NOMO-1 treated with dmso at 0.1 percent for 144 hours (cell line): ENCODE results near the gene GALNT17.

Experiments used
- DNase-seq: peaks from one replicate; lab custom pipeline; 2025; ENCODE audit not compliant: unreplicated experiment; lab: John Stamatoyannopoulos, UW

GALNT17 gene

GRCh38 chr7:71443191-71443530 lies 311.2 kb downstream of the GALNT17 start:
- no peak for DNase-seq

- DNase-seq, result no peak
Observed at GRCh38 chr7:71444130-71444529, 312.2 kb downstream of the GALNT17 start.

DNA sequence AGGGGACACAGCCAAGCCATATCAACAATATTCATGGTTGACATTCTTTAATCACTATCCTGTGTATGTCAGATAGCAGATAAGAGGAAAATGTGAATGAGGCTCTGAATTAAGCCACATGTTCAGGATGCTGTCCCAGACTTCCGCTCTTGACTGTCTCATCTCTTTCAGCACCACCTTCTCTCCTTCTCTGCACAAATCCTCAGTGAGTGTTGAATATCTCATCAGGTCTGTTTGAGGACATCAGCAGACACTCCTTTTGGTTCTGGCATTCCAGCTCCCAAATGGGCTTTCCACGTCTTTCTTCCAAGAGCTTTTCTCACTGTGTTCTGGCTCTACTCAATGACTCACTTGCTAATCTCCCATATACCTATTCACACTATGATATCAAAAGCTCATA lies 321.7 kb downstream of the GALNT17 start:
- DNase-seq, result no peak

GRCh38 chr7:71454981-71455380 lies 323.0 kb downstream of the GALNT17 start:
- no peak for DNase-seq

DNA sequence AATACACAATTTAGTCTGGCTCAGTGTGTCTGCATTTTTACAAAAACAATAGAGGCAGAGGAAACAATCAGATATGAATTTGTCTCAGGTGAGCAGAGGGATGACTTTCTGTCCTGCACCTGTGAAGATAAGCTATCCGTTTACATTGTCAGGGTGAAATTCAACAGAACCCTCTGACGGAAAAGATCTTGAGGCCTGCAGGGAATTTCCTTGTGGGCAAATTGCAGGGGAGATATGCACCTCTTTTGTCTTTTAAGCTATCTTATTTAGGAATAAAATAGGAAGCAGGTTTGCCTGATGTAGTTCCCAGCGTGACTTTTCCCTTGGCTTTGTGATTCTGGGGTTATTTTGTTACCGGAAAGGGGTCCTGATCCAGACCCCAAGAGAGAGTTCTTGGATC lies 325.1 kb downstream of the GALNT17 start:
- no peak for DNase-seq

- DNase-seq, result no peak
Observed at GRCh38 chr7:71457846-71458590, 326.1 kb downstream of the GALNT17 start.

- DNase-seq, result no peak
Observed at GRCh38 chr7:71459132-71459531, 327.2 kb downstream of the GALNT17 start.

DNA sequence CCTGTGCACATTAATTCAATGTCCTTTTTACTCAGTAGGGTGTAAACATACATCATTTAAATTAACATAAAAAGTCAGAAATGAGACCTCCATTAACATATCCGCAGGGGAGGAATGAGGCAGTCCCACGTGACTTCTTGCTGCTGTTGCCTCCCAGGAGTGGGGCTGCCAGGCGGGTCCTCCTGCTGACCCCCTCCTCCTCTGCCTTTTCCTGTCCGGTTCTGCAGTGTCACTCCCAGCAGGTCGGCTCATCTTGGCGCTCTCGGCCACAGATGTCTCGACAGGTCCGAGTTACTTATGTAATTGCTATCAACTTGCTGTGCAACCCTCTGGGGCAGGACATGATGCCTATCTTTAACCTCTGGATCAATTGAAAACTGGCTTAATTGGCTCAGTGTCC lies 329.6 kb downstream of the GALNT17 start:
- no peak for DNase-seq

DNA sequence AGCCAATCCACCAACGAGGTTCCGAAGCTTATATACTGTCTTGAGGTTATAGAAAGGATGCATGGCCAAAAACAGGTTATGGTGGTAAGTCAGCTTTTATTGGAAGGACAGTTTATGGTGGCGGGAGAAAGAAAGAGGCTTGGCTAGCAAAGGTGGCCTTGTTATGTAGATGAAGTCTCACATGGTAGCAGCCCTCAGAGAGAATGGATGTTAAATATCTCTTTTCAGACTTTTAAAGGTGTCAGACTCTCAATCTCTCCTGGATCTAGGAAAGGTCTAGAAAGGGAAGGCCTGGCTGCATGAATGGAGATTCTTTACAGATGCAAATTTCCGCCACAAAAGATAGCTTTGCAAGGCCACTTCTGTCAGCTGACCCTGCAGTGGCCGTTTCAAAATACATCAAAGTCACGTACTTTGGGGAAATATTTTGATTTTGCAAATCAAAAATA lies 333.8 kb downstream of the GALNT17 start:
- DNase-seq, result no peak

DNA sequence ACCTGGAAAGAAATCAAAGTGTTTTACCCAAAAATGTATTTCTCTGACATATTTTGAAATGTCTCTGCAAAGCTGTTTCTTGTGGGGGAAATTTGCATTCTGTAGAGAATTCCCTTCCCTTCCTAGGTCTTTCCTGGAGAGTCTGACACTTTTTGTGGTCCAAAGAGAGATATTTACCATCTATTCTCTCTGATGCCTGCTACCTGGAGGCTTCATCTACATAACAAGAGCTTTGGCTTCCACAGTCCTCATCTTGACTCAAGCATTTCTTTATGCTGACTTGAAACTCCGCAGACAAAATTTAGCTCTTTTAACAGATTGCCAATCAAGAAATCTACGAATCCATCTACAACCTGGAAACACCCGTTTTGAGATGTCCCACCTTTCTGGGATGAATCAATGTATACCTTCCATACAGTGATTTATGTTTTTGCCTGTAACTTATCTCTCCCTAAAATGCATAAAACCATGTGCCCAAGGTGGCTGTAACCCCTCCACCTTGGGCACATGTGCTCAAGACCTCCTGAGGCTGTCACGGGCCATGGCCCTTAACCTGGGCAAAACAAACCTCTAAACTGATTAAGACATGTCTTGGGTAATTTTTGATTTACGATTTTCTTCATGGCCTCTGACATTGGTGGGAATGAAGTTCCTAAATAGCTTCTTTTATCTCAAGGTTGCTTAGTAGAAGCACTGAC lies 334.7 kb downstream of the GALNT17 start:
- DNase-seq, result no peak

DNA sequence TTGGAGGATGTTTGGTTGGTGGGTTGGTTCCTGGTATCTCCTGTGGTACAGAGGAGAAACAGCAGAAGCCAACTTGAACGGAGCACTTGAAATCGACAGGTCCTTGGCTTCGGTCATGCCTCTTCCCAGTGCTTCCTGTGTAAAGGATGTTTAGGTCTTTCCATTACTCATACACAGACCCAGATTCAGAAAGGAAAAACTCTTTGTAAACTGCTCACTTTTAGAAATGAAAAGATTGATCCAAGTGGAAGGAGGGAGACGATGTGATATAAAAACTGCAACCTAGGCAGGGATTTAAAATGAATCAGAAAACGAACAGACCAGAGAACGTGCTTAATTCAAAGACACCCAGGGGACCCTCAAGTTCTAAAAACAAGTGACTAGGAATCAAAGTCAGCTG lies 338.4 kb downstream of the GALNT17 start:
- DNase-seq, result no peak

GRCh38 chr7:71470830-71471229 lies 338.9 kb downstream of the GALNT17 start:
- DNase-seq, result no peak

GRCh38 chr7:71472962-71473361 lies 341.0 kb downstream of the GALNT17 start:
- no peak for DNase-seq

- no peak for DNase-seq
Observed at GRCh38 chr7:71473366-71473967, 341.5 kb downstream of the GALNT17 start.

GRCh38 chr7:71477441-71477840 lies 345.5 kb downstream of the GALNT17 start:
- no peak for DNase-seq

- DNase-seq, result no peak
Observed at GRCh38 chr7:71479231-71479630, 347.3 kb downstream of the GALNT17 start.

- no peak for DNase-seq
Observed at GRCh38 chr7:71480791-71481190, 348.8 kb downstream of the GALNT17 start.

GRCh38 chr7:71482284-71482683 lies 350.3 kb downstream of the GALNT17 start:
- DNase-seq, result no peak

- DNase-seq, result no peak
Observed at GRCh38 chr7:71484380-71484779, 352.4 kb downstream of the GALNT17 start.

DNA sequence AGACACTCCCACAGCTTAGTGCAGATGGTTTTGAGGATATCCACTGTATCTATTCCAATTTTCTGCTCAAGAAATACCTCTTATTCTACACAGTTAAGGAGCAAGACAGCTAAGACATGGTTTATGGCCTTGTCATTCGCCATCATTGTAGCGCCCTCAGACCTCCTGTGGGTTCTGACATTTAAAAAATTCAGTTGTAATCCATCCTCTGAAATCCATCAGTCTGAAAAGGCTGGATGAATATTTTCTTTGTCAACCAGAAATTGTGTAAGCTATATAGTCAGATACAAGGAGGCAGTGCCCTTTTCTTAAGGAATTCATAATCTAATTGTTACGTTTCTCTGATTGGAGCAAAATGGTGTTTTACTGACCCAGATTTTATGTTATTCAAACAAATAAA lies 353.6 kb downstream of the GALNT17 start:
- DNase-seq, result no peak

GRCh38 chr7:71486414-71486813 lies 354.5 kb downstream of the GALNT17 start:
- DNase-seq, result no peak
